ENCODE results near the gene PKN1.
"Not testable (repeated sequence)": the region's sequence is repeated elsewhere in the genome, so short reads cannot be mapped to it uniquely, and the experiment has no call there.

PKN1 gene

DNA sequence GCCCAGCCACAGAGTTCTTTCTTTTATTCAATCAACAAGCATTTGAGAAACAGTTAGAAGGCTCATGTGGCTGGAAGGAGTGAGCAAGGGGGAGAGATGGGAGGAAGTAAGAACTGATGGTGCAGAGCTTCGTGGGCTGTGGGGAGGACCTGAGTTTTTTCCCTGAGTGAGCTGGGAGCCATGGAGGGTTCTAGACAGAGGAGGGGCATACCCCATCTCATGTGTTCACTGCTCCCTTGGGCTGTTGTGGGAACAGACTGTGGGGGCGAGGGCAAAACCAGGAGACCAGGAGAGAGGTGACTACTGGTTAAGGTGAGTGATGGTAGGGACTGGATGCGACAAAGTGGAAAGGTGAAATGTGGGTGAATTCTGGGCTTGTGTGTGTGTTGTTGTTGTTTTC, 2.4 kb upstream of the PKN1 start:
- DNase-seq (ENCODE audit: low read depth in 2 of 2): no peak

DNA sequence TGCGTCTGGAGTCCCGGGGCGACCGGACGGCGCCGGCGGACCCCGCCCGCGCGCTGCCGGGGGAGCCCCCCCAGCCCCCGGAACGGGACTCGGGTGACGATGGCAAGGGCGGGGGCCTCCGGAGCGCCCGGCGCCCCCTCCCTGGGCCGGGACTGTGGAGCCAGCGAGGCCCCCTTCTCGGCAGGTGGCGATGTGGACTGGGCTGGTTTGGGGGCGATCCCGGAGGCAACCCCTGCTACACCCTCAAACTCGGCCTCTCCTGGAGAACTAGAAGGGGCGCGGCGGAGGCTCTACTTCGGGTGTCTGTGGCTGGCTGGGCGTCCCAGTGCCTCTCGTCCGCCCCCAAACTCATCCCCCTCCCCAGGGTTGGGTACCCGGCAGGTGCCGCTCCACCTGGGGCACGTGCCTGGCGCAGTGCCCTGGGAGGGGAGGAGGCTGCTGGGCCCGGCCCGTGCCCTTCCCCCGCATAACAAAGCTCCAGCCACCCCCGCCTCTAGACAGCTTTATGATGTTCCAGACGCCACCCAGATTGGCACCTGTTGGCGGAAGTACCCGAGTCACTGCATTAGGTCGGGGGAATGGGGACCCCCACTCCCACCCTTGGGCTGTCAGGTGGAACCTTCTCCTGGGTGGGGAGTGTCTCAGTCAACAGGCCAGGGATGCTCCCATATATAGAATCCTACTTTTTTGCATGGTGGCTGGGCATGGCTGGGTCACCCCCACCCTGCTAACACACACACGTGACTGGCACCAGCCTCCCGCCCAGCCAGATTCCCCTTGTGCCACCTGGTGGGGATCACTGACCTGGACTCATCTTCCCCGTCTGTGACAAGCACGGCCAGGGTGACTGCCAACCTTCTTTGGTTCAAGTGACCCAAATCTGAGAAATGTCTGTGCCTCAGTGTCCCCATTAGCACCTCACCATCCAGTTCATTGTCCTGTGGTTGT, 722 bp downstream of the PKN1 start:
- no peak for DNase-seq (ENCODE audit: low read depth in 2 of 2)

DNA sequence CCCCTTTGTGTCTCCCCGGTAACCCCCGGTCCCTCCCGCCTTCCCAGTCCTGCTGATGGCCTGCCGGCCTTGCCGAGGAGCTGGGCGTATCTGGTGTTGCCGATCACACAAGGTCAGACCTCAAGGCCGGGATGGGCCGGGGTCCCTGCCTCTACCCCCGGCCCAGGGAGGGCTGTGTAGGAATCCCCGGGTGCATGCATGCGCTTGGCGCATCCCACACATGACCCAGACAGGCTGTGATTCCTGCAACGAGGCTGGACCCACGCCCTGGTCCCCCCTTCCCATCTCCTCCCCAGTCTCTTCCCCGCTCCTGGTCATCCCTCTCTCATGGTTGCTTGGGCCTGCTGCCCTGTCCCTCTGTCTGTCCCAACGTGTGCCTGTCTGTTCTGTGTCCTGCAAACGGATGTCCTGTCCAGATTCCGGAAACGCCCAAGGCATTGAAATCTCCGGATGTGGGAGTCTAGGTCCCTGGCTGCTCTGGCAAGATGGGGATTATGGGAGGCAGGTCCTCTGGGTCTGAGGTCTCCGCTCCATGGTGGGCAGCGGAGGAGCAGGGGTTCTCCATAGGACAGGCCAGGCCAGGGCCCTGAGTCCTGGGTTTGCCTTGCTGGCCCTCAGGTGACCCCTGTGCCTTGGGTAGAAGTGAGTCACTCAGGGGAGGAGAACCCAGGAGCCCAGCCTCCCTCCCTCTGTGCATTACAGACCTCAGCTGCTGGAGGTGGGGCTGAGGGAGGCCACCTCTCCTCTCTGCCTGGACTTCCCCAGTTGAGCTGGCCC, 1.6 kb downstream of the PKN1 start:
- DNase-seq (ENCODE audit: low read depth in 2 of 2): no peak

DNA sequence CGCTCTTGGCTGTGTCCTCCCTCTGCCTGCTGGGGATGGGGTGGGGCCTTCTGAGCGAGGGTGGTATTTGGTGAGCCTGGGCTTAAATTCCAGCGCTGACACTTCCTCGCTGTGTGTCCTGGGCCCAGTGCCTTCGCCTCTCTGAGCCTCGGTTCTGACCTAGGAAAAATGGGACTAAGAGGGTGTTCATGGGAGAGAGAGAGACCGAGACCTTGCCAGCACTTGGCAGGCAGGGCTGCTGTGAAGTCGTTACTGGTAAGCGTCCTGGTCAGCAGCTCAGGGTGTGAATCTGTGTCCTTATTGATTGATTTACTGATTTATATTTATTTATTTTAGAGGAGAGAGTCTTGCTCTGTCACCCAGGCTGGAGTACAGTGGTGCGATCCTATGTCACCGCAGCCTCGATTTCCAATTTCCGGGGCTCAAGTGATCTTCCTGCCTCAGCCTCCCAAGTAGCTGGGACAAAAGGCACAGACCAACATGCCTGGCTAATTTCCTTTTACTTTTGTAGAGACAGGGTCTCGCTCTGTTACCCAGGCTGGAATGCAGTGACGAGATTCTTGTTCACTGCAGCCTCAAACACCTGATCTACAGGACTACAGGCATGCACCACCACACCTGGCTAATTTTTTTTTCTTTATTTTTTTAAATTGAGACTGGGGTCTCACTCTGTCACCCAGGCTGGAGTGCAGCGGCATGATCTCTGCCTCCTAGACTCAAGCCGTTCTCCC, 2.4 kb downstream of the PKN1 start:
- no peak for DNase-seq (ENCODE audit: low read depth in 2 of 2)

DNA sequence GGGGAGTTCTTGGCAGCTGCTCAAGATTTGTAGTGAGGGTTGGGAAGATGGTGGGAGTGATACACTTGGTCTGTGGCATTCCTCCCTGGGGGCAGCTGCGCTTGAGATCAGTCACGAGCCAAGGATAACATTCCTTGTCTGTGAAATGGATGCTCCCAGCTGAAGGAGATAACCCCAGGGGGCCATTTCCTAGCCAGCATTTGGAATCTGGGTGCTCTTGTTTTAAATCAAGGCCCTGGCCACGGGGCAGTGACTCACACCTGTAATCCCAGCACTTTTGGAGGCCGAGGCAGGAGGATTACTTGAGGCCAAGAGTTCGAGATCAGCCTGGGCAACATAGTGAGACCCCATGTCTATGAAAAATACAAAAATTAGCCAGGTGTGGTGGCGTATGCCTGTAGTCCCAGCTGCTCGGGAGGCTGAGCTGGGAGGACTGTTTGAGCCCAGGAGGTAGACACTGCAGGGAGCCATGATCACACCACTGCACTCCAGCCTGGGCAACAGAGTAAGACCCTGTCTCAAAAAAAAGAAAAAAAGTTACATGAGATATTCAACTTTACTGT, 4.6 kb downstream of the PKN1 start:
- DNase-seq (ENCODE audit: low read depth in 2 of 2): no peak

DNA sequence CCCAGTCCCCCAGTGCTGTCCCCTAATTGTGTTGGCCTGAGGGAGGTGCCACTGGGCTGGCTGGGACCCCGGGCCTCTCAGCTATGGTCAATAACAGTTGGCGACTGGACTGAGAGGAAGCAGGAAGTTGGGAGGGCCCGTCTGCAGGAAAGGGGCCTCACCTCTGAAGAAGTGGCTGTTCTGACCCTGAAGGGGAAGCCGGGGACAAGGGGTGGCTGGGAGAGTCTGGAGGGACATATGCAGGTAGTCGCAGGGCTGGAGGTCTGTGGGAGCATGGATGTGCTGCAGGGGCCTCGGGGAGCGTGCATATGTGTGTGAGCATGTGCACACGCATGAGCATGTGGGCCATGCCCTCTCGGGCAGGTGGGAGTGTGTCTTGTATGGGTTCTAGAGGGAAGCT, 5.9 kb downstream of the PKN1 start:
- no peak for DNase-seq (ENCODE audit: low read depth in 2 of 2)

DNA sequence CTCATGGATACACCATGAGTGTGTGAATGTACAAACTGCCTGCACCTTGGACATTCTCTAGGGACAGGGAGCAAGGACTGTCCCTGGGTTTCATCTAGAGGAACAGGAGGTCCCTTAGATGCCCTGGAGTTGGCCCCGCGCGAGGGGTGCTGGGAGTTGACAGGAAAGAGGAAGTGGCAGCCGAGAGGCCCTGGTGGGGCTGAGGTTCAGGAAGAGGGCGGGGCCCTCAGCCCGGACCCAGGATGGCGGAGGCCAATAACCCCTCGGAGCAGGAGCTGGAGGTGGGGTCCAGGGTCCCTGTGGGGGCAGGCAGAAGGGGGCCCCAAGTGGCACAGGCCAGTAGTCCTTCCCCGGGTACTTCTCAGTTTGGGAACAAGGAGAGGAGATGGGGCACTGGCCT, 6.9 kb downstream of the PKN1 start:
- DNase-seq (ENCODE audit: low read depth in 2 of 2): peak in 1 of 2 donors; percentile 57

DNA sequence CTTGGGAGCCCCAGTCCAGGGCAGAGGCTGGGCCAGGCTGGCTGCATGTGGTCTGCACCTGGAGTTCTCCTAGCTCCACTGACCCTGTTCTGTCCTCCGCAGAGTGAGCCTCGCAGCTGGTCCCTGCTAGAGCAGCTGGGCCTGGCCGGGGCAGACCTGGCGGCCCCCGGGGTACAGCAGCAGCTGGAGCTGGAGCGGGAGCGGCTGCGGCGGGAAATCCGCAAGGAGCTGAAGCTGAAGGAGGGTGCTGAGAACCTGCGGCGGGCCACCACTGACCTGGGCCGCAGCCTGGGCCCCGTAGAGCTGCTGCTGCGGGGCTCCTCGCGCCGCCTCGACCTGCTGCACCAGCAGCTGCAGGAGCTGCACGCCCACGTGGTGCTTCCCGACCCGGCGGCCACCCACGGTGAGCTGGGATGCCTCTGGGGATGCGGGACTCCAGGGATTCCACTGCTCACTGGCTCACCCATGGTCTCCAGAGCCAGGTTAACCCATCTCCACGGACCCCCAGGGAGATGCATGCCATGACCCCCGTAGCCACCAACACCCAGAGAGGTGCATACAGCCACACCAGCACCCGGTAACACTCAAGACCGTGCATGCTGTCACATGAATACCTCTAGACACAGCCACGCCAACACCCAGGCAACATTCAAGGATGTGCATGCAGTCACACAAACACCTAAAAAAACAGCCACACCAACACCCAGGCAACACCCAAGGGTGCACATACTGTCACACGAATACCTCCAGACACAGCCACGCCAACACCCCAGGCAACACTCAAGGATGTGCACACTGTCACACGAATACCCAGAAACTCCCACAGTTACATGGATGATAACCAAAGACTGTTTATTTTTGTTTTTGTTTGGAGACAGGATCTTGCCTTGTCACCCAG, 8.2 kb downstream of the PKN1 start:
- no peak for DNase-seq (ENCODE audit: low read depth in 2 of 2)

DNA sequence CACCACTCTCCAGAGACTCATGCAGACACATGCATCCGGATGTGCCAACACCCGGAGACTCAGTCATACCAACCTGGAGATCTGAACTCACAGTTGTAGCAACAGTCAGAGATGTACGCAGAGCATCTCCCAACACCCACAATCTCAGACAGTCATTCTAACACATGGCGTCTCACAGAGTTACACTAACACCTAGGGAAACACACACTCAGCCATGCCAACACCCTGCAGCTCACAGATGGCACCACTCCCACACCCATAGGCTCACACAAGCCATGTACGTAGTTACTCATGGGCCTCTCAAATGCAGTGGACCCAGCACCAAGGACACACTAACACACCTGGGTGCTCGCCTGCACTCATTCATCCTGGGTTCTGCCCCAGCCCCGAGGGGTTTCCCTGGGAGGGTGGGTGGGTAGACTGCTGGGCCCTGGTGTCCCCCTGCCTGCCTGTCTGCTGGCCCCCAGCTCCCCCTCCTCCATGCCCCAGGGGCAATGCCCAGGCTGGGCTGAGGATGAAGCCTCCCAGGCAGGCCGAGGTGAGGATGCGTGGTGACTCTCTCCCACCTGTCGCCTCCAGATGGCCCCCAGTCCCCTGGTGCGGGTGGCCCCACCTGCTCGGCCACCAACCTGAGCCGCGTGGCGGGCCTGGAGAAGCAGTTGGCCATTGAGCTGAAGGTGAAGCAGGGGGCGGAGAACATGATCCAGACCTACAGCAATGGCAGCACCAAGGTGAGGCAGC, 10.0 kb downstream of the PKN1 start:
- no peak for DNase-seq (ENCODE audit: low read depth in 2 of 2)

DNA sequence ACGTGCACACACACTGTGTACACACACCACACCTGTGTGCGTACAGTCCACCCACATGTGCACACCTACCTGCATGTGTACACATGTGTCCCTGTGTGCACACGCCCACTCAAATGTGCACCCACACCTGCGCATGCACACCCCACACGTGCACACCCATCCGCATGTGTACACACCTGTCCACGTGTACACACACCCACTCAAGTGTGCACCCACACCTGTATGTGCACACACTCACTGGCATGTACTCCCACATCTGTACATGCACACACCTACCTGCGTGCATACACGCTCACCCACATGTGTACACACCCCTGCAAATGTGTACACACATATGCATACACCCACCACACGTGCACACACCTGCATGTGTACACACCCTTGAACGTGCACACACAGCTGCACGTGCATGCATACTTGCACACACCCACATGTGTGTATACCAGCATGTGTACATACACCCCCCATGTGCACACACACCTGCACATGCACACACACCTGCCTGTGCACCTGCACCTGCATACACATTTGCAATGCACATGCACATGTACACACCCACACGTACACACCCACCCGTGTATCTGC, 10.6 kb downstream of the PKN1 start:
- no peak for DNase-seq (ENCODE audit: low read depth in 2 of 2)

DNA sequence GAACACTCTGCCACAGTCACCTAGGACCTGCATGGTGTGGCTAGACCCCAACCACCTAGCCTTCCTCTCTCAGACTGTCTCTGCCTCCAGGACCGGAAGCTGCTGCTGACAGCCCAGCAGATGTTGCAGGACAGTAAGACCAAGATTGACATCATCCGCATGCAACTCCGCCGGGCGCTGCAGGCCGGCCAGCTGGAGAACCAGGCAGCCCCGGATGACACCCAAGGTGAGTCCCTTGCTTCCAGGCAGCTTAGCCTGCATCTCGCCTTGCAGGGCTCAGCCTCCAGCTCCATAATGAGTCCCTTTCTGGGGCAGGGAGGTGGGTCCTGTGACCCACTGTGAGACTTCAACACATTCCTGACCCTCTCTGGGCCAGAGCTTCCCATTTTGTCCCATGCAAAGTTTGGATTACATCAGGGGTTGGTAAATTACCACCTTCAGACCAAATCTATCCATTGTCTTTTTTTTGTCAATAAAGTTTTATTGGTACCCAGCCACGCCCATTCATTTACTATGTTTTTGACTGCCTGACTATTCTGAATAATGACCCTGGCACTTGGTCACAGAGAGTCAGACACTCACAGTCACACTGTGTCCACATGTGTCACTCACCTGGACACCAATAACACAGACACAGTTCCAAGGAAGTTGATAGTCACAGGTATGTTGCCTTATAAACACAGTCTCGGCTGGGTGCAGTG, 13.4 kb downstream of the PKN1 start:
- no peak for DNase-seq (ENCODE audit: low read depth in 2 of 2)

DNA sequence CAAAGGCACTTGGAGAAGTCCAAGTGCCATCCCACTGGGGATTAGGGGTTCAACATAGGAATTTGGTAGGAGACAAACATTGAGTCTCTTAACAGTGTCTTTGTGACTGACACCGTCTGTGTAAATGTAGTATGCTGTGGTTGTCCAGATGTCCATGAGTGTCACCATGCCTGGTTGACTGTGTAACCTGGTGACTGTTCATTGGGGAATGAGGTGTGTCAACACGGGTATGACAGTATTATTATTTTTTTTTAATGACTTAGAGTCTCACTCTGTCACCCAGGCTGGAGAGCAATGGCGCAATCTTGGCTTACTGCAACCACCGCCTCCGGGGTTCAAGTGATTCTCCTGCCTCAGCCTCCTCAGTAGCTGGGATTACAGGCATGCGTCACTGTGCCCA, 16.2 kb downstream of the PKN1 start:
- DNase-seq (ENCODE audit: low read depth in 2 of 2): no peak

DNA sequence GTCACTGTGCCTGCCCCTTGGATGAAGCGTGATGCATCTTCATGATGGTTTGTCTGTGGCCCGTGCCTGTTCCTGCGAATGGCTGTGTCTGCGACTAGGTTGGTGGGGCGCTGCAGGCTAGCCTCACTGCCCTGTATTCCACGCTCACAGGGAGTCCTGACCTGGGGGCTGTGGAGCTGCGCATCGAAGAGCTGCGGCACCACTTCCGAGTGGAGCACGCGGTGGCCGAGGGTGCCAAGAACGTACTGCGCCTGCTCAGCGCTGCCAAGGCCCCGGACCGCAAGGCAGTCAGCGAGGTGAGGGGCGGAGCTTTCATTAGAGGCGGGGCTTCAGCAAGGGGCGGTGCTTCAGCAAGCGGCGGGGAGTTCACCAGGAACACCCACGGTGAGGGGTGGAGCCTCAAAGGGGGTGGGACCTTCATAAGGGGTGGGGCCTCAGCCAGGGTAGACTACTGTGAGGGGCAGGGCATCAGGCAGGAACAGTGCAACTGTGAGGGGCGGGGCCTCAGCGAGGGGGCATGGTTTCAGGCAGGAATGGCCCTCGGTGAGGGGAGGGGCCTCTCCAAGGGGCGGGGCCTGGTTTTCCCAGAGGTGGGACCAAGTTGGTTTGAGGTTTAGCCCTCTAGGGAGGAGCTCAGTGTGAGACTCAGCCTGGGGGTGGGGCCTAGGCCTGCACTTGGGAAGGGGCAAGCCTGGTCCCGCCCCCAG, 17.2 kb downstream of the PKN1 start:
- DNase-seq (ENCODE audit: low read depth in 2 of 2): peak in 1 of 2 donors; percentile 48

DNA sequence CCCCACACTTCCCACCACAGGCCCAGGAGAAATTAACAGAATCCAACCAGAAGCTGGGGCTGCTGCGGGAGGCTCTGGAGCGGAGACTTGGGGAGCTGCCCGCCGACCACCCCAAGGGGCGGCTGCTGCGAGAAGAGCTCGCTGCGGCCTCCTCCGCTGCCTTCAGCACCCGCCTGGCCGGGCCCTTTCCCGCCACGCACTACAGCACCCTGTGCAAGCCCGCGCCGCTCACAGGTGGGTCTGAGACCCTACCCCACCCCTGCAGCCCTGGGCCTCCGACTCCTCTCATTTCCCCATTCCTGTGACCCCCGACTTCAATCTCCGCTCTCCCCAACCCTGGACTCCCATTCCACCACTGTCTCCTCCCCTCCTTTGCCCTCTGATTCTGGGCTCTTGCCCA, 17.8 kb downstream of the PKN1 start:
- no peak for DNase-seq (ENCODE audit: low read depth in 2 of 2)

DNA sequence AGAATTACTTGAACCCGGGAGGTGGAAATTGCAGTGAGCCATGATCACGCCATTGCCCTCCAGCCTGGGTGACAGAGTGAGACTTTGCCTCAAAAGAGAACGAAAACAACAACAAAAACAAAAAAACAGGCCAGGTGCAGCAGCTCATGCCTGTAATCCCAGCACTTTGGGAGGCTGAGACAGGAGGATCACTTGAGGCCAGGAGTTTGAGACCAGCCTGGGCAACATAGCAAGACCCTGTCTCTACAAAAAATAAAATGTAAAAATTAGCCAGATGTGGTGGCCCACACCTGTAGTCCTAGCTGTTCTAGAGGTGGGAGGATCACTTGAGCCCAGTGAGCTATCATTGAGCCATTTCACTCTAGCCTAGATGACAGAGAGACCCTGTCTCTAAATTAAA, 19.2 kb downstream of the PKN1 start:
- not testable (repeated sequence) for DNase-seq (ENCODE audit: low read depth in 2 of 2)

DNA sequence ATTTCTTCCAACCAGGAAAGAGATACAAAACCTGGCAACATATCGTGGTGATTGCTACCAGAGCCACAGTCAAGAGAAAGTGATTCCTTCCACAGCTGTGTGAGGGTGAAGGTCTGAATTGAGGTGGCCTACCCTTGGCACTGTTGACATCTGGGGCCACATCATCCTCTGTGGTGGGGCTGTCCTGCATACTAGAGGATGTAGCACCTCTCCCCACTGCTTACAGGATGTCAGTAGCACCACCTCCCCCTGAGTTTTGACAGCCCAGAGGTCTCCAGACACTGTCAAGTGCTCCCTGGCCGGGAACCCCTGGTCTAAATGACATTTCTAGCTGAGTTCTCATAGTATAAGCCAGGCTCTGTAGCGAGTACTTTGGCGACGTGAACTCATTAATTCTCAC, 26.6 kb downstream of the PKN1 start:
- DNase-seq (ENCODE audit: low read depth in 2 of 2): no peak

DNA sequence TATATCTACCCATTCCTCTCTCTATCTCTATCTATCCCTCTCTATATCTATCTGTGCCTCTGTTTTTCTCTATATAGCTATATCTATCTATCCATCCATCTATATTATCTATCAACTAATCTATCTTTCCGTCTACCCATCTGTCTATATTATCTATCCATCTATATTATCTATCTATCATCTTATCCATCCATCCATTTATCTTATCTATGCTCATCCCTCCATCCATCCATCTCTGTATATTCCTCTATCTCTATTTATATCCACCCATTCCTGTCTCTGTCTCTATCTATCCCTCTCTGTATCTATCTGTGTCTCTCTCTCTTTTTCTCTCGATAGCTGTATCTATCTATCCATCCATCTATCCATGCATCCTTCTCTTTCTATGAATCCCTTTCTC, 27.8 kb downstream of the PKN1 start:
- no peak for DNase-seq (ENCODE audit: low read depth in 2 of 2)

DNA sequence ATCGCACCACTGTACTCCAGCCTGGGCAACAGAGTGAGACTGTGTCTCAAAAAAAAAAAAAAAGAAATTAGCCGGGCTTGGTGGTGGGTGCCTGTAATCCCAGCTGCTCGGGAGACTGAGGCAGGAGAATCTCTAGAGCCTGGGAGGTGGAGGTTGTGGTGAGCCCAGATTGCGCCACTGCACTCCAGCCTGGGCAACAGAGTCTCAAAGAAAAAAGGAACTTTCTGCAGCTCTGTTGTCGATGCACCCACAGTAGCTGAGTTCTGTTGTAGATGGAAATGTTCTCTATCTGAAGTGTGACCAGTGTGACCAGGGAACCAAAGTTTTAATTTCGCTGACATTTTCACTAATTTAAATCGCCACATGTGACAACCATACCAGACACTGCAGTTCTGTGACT, 29.3 kb downstream of the PKN1 start:
- DNase-seq (ENCODE audit: low read depth in 2 of 2): not testable (repeated sequence)

DNA sequence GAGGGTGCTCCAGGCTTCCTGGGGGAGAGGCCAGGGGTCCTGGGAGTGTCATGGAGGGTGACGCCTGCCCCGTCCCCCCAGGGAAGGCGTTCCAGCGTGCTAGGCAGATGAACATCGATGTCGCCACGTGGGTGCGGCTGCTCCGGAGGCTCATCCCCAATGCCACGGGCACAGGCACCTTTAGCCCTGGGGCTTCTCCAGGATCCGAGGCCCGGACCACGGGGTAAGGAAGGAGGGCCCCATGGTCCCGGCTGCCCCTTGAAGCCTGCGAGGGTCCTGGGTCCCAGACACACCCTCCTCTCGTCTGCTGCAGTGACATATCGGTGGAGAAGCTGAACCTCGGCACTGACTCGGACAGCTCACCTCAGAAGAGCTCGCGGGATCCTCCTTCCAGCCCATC, 30.6 kb downstream of the PKN1 start:
- DNase-seq (ENCODE audit: low read depth in 2 of 2): no peak

All from stimulated activated CD4-positive, alpha-beta T cell treated with anti-CD3 and anti-CD28 coated beads, Interleukin-1b, Interleukin-23, amount 100 ng/mL, for 1 hour (primary cell).